ENCODE data around the gene OSBPL7. TPM values are rescaled to one million over a fixed set of nuclear protein-coding genes. Genes with fewer than 3 reads are reported as not detected.

Gene OSBPL7
- total RNA-seq, 1 experiment from 2014 or later: 13.0 TPM

GRCh38 chr17:47830396-47831002 is 8.9 kb upstream of the OSBPL7 start:
- H3K9ac ChIP-seq (ENCODE audit: extremely low read depth, insufficient read length, low read length): peak overlapping the region; percentile 89
- peak overlapping the region; percentile 81 for H3K4me2 ChIP-seq (ENCODE audit: insufficient read depth, insufficient read length, low read length)
- DNase-seq: no peak
- no peak overlapping the region for H2BK12ac ChIP-seq (ENCODE audit: insufficient read length, low read depth, low read length)
- no peak overlapping the region for H2AFZ ChIP-seq (ENCODE audit: low read length)
- Mint-ChIP-seq H3K4me3 (peak overlapping the region; percentile 86 to 95), H3K4me1 (peaks cover 8 to 14% of the 10 kb centered on the region in 2 experiments), H3K27ac (no peak overlapping the region; a peak in 1 of 7 replicates), H3K9me3 (no peaks in the 10 kb centered on the region; a peak in 1 of 5 replicates), H3K27me3 (ENCODE audit: low read depth) (peaks cover 2% of the 10 kb centered on the region; the same call in 1 of the 2 replicates), H3K36me3 (ENCODE audit: insufficient read depth in 1 of 3, low read depth in 3 of 3) (peaks cover 20 to 33% (median 30%) of the 10 kb centered on the region in 3 experiments)
- H2AK5ac ChIP-seq (ENCODE audit: insufficient read length, low read length): no peak overlapping the region
- H3K27ac ChIP-seq (ENCODE audit: insufficient read length, low read depth, low read length): no peak overlapping the region
- H3K23me2 ChIP-seq (ENCODE audit: insufficient read length, low read depth, low read length, poor library complexity, severe bottlenecking): peaks cover 10% of the 10 kb centered on the region
- H3K4ac ChIP-seq (ENCODE audit: low read depth, low read length): no peak overlapping the region
- TF ChIP-seq CTCF (conservative IDR thresholded peaks at IDR 0.05): no peak
- no peak overlapping the region for H2BK15ac ChIP-seq (ENCODE audit: low read depth, low read length)
- H4K20me1 ChIP-seq (ENCODE audit: control insufficient read depth, insufficient read depth, insufficient read length): no peaks in the 10 kb centered on the region
- H2BK5ac ChIP-seq (ENCODE audit: insufficient read length, low read length): no peak overlapping the region
- no peak overlapping the region for H3K23ac ChIP-seq (ENCODE audit: insufficient read length, low read depth, low read length)
- H4K91ac ChIP-seq (ENCODE audit: insufficient read length, low read depth, low read length): no peak overlapping the region
- no peak overlapping the region for H3K14ac ChIP-seq (ENCODE audit: insufficient read depth, low read length)
- no CpG with 5 or more reads among the region's 18 CpGs for WGBS (ENCODE audit: extremely low coverage, insufficient read length, low lambda C conversion rate)
- no peak overlapping the region for H4K8ac ChIP-seq (replicated peaks; ENCODE audit: insufficient read length, low read depth, low read length)
- H3K18ac ChIP-seq (ENCODE audit: insufficient read length, low read depth, low read length): no peak overlapping the region
- H4K5ac ChIP-seq (ENCODE audit: insufficient read length, low read depth, low read length): no peak overlapping the region
- H3K27me3 ChIP-seq (ENCODE audit: insufficient read depth, low read length): no peaks in the 10 kb centered on the region
- no peaks in the 10 kb centered on the region for H3K79me2 ChIP-seq (ENCODE audit: insufficient read depth, low read length)
- H3K56ac ChIP-seq (ENCODE audit: insufficient read length, low read depth, low read length): no peak overlapping the region
- H3K9me3 ChIP-seq (ENCODE audit: control insufficient read depth, low read depth, low read length): no peaks in the 10 kb centered on the region
- H3K4me1 ChIP-seq (ENCODE audit: insufficient read depth, low read length): no peaks in the 10 kb centered on the region
- H3T11ph ChIP-seq (ENCODE audit: low read length): no peak overlapping the region
- H3K79me1 ChIP-seq (ENCODE audit: insufficient read depth, low read depth, low read length, poor library complexity, severe bottlenecking): peaks cover 3% of the 10 kb centered on the region
- no peak overlapping the region for H2BK120ac ChIP-seq (ENCODE audit: low read depth, low read length, poor library complexity, severe bottlenecking)
- H2BK20ac ChIP-seq (ENCODE audit: low read depth, low read length, poor library complexity, severe bottlenecking): no peak overlapping the region

Data from H9 (cell line).